ENCODE measurements around the gene VAV3.

DNA sequence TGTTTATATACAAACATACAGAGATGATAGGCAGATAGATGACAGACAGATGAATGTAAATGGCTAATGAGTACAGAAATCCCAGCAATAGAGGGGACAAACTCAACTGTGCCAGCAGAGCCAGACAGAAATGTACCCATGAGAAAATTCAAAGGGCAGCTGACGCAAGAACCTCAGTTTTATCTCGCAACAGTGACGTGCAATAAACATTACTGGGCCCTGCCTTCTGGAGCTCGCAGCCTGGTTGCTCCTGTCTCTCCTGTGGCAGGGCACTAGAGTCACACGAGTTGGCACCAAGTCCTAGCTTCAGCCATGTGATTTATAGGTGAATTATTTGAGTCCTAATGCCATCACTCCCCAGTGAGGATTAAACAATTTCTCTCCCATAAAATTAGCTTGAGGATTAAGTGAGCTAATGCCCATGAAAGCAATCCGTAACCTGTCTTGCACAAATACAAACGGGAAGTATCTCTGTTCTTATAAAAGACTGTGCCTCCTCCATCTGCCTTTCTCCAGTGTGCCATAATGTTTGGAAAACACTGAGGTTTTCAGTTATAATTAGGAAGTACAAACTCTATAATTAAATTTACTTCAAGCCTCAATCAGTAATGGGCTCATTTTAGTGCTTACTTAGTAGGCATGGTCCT is 50.7 kb downstream of the VAV3 start:
- TF ChIP-seq MXI1 (IDR thresholded peaks at IDR 0.05; ENCODE audit: low read depth, low read length) (no peak), ELF1 (IDR thresholded peaks at IDR 0.05) (no peak), GATA2 (CRISPR knock-in tag; IDR thresholded peaks at IDR 0.05) (no peak), YY1 (IDR thresholded peaks at IDR 0.05; ENCODE audit: low read depth) (no peak), CTCF (IDR thresholded peaks at IDR 0.05) (no peak), CHD2 (IDR thresholded peaks at IDR 0.05; ENCODE audit: low read length, partially characterized antibody) (no peak)
